Activated CD8-positive, alpha-beta memory T cell treated with anti-CD3 and anti-CD28 coated beads, Interleukin-2, amount 50 U/mL, for 4 hours (primary cell): ENCODE data around the gene MYT1.
"Not testable (repeated sequence)": the region's sequence is repeated elsewhere in the genome, so short reads cannot be mapped to it uniquely, and the experiment has no call there.

ENCODE experiments used
- DNase-seq: peaks from one replicate; pipeline ENCODE4 v3.0.0-alpha.2; 2020

MYT1 gene

GRCh38 chr20:64164123-64164836 lies at the start of gene MYT1:
TSS of gene MYT1 (plus strand) at chr20:64164452. CDS start at chr20:64198862, 34,410 bp downstream.
- DNase-seq: no peak

GRCh38 chr20:64115171-64115911 lies 48.9 kb upstream of the MYT1 start:
- DNase-seq: no peak

GRCh38 chr20:64116016-64116415 lies 48.2 kb upstream of the MYT1 start:
- no peak for DNase-seq

GRCh38 chr20:64116541-64117431 lies 47.5 kb upstream of the MYT1 start:
- peak; percentile 9 for DNase-seq

- DNase-seq: not testable (repeated sequence)
Observed at GRCh38 chr20:64117432-64117777, 46.8 kb upstream of the MYT1 start.

GRCh38 chr20:64119301-64119680 lies 45.0 kb upstream of the MYT1 start:
- DNase-seq: no peak

DNA sequence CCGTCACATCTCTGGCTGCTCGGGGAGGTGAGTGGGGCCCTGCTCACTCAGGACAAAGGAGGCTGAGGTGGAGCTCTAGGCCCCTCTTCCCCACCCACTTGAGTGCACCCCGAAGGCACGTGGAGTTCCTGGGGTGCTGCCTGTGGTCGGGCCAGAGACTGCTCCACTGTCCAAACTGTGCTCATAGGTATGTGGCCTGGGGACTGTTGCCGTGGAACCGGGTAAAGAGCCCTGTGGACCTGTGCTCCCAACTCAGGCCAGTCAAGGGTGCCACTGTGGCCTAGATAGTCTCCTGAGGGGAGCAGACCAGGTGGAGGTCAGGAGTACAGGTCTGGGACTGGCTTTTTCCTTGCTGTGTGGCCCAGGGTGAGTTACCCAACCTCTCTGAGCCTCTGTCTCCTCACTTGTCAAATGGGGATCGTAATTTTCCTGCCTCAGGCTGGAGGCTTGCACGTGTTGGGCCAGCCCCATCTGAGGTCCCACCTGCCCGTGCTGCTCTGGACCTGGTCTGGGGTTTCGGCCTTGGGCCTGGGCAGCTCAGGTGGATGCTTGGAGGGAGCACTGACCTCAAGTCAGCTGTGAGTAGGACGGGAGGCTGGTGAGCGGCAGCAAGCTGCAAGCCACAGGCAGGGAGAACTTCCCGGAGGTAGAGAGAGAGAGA lies 44.4 kb upstream of the MYT1 start:
- peak; percentile 12 for DNase-seq

- DNase-seq: peak; percentile 13
Observed at GRCh38 chr20:64121586-64121985, 42.7 kb upstream of the MYT1 start.

- not testable (repeated sequence) for DNase-seq
Observed at GRCh38 chr20:64122927-64123326, 41.3 kb upstream of the MYT1 start.

DNA sequence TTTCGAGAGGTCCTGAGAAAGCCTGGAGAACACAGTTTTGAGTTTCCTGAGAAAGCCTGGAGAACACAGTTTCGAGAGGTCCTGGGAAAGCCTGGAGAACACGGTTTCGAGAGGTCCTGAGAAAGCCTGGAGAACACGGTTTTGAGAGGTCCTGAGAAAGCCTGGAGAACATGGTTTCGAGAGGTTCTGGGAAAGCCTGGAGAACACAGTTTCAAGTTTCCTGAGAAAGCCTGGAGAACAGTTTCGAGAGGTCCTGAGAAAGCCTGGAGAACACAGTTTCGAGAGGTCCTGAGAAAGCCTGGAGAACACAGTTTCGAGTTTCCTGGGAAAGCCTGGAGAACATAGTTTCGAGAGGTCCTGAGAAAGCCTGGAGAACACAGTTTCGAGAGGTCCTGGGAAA lies 40.7 kb upstream of the MYT1 start:
- not testable (repeated sequence) for DNase-seq

DNA sequence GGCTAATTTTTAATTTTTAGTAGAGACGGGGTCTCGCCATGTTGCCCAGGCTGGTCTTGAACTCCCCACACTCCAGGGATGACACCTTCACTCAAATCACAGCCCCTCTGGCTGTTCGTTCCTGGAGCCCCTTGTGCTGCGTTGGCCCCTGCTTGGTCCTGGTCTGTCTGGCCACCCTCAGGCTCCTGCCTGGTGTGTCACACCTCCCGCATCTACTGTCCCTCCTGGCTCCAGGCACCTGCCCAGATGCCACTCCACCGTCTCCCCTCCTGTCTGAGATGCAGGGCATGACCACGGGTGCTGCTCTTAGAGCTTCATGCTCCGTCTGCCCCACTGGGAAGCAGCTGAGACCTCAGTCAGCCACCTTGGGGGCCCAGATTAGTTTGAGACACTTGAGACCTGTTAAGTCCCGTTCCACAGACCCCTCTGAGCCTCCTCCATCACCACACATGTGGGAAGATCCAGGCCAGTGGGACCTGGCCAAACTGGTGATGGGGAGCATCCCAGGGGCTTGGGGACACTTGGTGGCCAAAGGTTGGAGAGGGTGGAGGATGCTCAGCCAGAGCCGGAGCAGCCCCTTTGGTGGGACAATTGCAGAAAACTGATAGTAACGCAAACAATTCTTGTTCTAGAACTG lies 35.0 kb upstream of the MYT1 start:
- DNase-seq: peak; percentile 7

DNA sequence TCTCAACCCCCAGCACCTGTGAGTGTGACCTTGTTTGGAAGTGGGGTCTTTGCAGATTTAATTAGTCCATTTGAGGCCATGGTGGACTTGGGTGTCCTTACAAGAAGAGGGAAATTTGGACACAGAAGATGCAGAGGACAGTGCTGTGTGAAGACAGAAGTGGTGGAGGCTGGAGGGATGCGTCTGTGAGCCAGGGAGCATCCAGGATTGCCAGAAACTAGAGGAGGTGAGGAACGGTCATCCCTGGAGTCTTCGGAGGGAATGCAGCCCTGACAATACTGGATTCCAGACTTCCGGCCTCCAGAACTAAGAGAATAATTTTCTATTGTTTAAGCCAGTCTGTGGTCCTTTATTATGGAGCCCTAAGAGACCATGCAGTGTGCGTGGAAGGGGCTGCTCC lies 34.0 kb upstream of the MYT1 start:
- no peak for DNase-seq

GRCh38 chr20:64130876-64131275 lies 33.4 kb upstream of the MYT1 start:
- DNase-seq: peak; percentile 2

GRCh38 chr20:64131406-64131805 lies 32.8 kb upstream of the MYT1 start:
- DNase-seq: peak; percentile 4

- peak; percentile 8 for DNase-seq
Observed at GRCh38 chr20:64133951-64134407, 30.3 kb upstream of the MYT1 start.

DNA sequence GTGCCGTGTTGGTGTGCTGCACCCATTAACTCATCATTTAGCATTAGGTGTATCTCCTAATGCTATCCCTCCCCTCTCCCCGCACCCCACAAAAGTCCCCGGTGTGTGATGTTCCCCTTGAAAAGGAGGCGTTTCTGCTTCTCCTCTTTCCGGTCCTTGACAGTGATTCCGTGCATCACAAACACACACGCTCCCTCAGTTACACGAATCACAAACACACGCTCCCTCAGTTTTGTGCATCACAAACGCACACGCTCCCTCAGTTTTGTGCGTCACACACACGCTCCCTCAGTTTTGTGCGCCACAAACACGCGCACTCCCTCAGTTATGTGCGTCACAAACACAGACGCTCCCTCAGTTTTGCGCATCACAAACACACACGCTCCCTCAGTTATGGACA lies 29.5 kb upstream of the MYT1 start:
- not testable (repeated sequence) for DNase-seq

DNA sequence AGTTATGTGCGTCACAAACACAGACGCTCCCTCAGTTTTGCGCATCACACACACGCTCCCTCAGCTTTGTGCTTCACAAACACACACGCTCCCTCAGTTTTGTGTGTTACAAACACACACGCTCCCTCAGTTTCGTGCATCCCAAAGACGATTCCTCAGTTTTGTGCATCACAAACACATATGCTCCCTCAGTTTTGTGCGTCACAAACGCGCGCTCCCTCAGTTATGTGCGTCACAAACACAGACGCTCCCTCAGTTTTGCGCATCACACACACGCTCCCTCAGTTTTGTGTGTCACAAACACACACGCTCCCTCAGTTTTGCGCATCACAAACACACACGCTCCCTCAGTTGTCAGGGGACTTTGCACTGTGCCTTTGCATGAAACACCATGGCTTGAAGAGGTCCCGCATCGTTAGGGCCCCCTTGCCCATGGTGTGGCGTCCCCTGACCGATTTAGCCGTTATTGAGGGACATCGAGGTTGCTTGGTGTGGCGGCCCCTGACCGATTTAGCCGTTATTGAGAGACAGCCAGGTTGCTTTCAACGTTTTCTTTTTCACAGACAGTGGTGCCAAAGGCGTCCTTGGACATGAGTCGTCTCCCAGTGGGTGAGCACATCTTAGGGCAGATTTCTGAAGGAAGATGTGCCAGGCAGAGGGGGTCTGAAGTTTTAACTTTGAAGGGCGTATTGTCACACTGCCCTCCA lies 28.1 kb upstream of the MYT1 start:
- peak; percentile 4 for DNase-seq

- DNase-seq: peak; percentile 6
Observed at GRCh38 chr20:64137598-64138031, 26.6 kb upstream of the MYT1 start.

DNA sequence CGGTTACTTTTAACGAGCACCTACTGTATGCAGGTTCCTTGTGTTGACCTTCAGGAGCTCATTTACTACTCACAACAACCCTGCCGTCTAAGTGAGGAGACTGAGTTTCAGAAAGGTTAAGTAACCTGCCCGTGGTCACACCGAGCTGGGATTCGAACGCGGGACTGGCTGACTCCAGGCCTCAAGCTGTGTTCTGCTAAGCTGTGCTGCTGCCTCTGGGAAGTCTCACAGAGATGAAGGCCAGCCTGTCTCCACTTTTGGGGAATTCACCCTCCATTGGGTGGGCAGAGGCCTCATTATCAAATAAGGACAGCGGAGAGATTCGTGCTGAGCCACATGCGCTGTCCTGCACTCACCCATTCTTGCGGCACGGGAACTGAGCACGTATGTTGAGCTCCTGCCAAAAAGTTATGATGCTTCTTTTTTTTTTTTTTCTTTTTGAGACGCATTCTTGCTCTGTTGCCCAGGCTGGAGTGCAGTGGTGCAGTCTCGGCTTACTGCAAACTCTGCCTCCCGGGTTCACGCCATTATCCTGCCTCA lies 25.9 kb upstream of the MYT1 start:
- peak; percentile 4 for DNase-seq

GRCh38 chr20:64139199-64140060 lies 24.8 kb upstream of the MYT1 start:
- DNase-seq: peak; percentile 11
